BJ (cell line): Measurements from ENCODE around the gene CAND2. TPM values are rescaled to one million over a fixed set of nuclear protein-coding genes. Genes with fewer than 3 reads are reported as not detected.
A peak's percentile ranks its signal among the peaks of the same experiment; 100 is the strongest.

Experiments used
- CTCF ChIA-PET: fragments of 350-600 bp; formaldehyde crosslinking; extraction: SDS; loops from one replicate; lab custom pipeline; 2021; ENCODE audit warnings: antibody characterized with exemption, inconsistent platforms; lab: Yijun Ruan, JAX
- POLR2A ChIA-PET: fragments of 300-600 bp; sonication (Branson Sonifier 250); formaldehyde crosslinking; extraction: SDS; loops from one replicate; lab custom pipeline; 2021; ENCODE audit warnings: antibody characterized with exemption; lab: Charles Lee
- DNase-seq: peaks from one replicate; pipeline ENCODE4 v3.0.0-alpha.2; 2011; ENCODE audit warnings: low read depth
- H3K27me3 ChIP-seq: 2 replicates; pipeline ENCODE4 v1.6.0; 2011; ENCODE audit warnings: low read length; ENCODE audit not compliant: control insufficient read depth, insufficient read depth
- H3K36me3 ChIP-seq: 2 replicates; pipeline ENCODE4 v1.5.1; 2011; ENCODE audit warnings: low read length; ENCODE audit not compliant: control insufficient read depth, insufficient read depth
- H3K4me3 ChIP-seq: 2 replicates; pipeline ENCODE4 v1.5.1; 2011; ENCODE audit warnings: low read depth, mild to moderate bottlenecking, control low read depth, low read length
- polyA plus RNA-seq: library from polyadenylated mRNA; depleted of rRNA; stranded (reverse); fragments of >200 nt; gene quantifications from 2 replicates; pipeline ENCODE4 v1.2.3, GENCODE V29; 2011
- TF ChIP-seq, protein P1 (sequence below): IDR thresholded peaks from 2 replicates; pipeline ENCODE4 v1.5.1; 2011; ENCODE audit warnings: low read depth, mild to moderate bottlenecking, control low read depth, inconsistent platforms, low read length, moderate library complexity; ENCODE audit not compliant: insufficient read depth

Gene CAND2
- polyA plus RNA-seq, 1 experiment = 2.3 TPM

DNA sequence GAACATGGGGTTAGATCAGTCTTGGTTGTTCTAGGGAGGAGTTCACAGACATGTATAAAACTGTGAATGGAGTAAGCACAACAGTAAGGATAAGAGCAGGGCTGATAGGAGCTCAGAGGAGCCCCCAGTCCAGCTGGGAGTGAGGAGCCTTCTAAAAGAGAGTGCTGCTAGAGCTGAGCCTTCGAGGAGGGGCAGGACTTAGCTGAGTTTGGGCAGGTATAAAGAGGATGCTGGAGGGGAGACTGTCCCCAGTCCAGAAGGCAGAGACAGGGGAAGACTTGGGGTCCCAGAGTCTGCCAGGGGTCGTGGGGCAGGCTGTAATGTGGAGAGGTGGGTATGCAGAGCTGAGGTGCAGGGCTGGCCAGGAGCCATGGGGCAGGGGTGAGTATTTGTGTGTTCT, 12.1 kb downstream of the CAND2 start:
- no peaks in the 10 kb centered on the region for H3K27me3 ChIP-seq
- POLR2A ChIA-PET = no interaction called here
- no peak for DNase-seq
- H3K4me3 ChIP-seq = no peak overlapping the region
- TF ChIP-seq, protein P1, sequence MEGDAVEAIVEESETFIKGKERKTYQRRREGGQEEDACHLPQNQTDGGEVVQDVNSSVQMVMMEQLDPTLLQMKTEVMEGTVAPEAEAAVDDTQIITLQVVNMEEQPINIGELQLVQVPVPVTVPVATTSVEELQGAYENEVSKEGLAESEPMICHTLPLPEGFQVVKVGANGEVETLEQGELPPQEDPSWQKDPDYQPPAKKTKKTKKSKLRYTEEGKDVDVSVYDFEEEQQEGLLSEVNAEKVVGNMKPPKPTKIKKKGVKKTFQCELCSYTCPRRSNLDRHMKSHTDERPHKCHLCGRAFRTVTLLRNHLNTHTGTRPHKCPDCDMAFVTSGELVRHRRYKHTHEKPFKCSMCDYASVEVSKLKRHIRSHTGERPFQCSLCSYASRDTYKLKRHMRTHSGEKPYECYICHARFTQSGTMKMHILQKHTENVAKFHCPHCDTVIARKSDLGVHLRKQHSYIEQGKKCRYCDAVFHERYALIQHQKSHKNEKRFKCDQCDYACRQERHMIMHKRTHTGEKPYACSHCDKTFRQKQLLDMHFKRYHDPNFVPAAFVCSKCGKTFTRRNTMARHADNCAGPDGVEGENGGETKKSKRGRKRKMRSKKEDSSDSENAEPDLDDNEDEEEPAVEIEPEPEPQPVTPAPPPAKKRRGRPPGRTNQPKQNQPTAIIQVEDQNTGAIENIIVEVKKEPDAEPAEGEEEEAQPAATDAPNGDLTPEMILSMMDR = no peak
- CTCF ChIA-PET = interaction anchor here (0.6 to 4.0 kb wide), 7 partner anchors 12 to 82 kb away, joined by 3 to 42 read pairs (median 4); partner anchors contain the start of genes RPL32 and TMEM40
- no peaks in the 10 kb centered on the region; the same call in 1 of the 2 replicates for H3K36me3 ChIP-seq

DNA sequence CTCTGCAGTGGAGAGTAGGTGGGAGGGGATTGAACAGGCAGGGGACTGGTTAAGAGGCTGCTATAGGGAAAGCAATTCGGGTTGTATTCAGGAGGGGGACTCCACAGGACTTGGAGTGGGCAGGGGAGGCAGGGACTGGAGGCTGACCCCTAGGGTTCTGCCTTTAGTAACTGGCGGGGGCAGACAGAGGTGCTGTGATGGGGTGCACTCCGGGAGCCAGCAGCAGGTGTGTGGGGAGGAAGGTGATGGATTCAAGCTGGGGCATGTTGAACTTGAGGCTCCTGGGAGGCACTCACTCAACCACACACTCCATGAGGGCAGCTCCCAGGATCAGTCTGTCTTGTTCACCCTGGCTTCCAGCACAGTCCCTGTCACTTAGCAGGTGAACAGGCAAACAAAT, 12.5 kb downstream of the CAND2 start:
- POLR2A ChIA-PET = no interaction called here
- DNase-seq = no peak
- no peaks in the 10 kb centered on the region for H3K36me3 ChIP-seq
- H3K4me3 ChIP-seq = no peak overlapping the region
- H3K27me3 ChIP-seq = no peaks in the 10 kb centered on the region
- TF ChIP-seq, protein P1 = no peak
- CTCF ChIA-PET = interaction anchor here (0.6 to 4.0 kb wide), 7 partner anchors 10 to 674 kb away, joined by 3 to 42 read pairs (median 4); partner anchors contain the start of genes RPL32 and TMEM40

DNA sequence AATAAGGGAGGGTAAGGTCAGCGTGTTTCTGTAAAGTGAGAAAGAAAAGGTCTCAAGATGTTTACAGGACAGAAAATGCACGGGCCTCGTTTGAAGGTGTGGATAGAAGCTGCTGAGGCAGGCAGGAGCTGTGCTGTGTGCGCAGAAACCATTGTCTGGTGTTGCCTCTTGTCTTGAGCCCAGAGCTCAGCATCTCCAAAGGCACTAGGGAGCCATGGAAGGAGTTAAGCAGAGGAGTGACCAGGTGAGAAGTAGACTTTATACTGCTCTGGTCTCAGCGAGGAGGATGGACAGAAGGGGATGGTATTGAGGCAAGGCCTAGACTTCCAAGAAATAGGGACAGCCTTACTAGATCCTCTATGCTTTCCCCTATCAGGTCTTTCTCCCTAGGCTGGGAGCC, 13.0 kb downstream of the CAND2 start:
- no peak overlapping the region; the same call in 1 of the 2 replicates for H3K4me3 ChIP-seq
- POLR2A ChIA-PET = interaction anchor here (1.1 kb wide), 1 partner anchor 46 kb away, joined by 10 read pairs; no protein-coding TSS in a partner anchor

DNA sequence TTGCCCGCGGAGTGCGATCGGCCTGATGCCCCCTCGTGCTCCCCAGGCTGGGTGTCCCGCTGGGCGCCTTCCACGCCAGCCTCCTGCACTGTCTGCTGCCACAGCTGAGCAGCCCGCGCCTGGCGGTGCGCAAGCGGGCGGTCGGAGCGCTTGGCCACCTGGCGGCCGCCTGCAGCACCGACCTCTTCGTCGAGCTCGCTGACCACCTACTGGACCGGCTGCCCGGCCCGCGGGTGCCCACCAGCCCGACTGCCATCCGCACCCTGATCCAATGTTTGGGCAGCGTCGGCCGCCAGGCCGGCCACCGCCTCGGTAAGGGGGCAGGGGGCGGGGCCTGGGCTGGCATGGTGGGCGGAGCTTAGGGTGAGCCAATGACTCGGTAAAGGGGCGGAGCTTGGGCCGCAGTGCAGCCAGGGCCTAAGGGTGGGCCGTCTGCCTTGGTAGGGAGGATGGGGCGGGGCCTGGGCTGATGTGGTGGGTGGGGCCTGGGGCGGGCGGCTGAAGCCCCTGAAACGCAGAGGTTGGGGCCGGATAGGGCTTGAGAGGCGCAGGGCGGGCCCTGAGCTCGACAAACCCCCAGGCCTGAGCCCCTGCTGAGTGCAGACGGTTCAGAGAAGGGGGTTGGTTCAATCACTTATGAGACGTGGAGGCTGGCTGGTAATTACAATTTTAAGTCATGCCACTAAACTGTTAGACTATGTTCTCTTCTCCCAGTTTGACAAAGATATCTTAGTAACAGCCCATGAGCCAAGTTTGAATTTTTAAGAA, 13.7 kb downstream of the CAND2 start:
- Histone ChIP-seq H3K36me3 (no peaks in the 10 kb centered on the region), H3K27me3 (no peaks in the 10 kb centered on the region), H3K4me3 (peak overlapping the region; percentile 58)
- TF ChIP-seq, protein P1 = peak; percentile 65
- ChIA-PET CTCF (interaction anchor here (0.7 to 4.0 kb wide), 26 partner anchors 9 to 675 kb away, joined by 3 to 42 read pairs (median 4); partner anchors contain the start of genes CAND2 and RPL32), POLR2A (interaction anchor here (0.6 to 1.1 kb wide), 3 partner anchors 12 to 47 kb away, joined by 3 to 10 read pairs (median 3); partner anchors contain the start of gene CAND2)
- peak; percentile 30 for DNase-seq

More for the DNA sequence above, 13.0 kb downstream of the CAND2 start:
- Histone ChIP-seq H3K36me3 (no peaks in the 10 kb centered on the region), H3K27me3 (no peaks in the 10 kb centered on the region)
- CTCF ChIA-PET = interaction anchor here (0.6 to 4.0 kb wide), 22 partner anchors 8 to 674 kb away, joined by 3 to 42 read pairs (median 4); partner anchors contain the start of genes CAND2, RPL32 and TMEM40
- TF ChIP-seq, protein P1 = no peak
- no peak for DNase-seq

DNA sequence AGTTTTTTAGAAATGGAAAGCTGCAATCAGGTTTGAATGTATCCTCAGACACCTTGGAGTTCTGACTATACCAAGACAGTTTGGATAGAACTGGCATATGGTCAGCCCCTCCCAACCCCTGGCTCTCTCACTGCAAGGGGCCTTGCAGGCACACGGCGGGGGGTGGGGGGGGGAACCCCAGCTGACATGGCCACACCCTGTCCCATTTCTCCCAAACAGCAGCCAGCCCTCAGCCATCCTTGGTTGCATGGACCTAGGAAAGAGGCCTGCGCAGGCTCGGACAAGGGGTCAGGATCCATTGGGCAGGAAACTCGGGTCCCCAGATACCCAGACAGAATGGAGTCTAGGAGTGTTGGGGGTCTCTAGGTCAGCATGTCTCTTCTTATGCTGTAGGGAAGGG, 14.5 kb downstream of the CAND2 start:
- TF ChIP-seq, protein P1 = no peak
- ChIA-PET CTCF (interaction anchor here (1.1 to 4.0 kb wide), 11 partner anchors 9 to 50 kb away, joined by 3 to 42 read pairs (median 9); partner anchors contain the start of gene RPL32), POLR2A (no interaction called here)
- DNase-seq = no peak
- Histone ChIP-seq H3K36me3 (no peaks in the 10 kb centered on the region), H3K27me3 (no peaks in the 10 kb centered on the region), H3K4me3 (no peak overlapping the region)
